Measurements from ENCODE around the gene HELT. TPM values are rescaled to one million over a fixed set of nuclear protein-coding genes. Genes with fewer than 3 reads are reported as not detected.
A peak's percentile ranks its signal among the peaks of the same experiment; 100 is the strongest.

HELT gene
- total RNA-seq, 4 donors from 2014 or later = not detected

- H3K27me3 ChIP-seq = peaks cover 90 to 100% (median 97%) of the 10 kb centered on the region in 3 donors
- H3K4me3 ChIP-seq = peak overlapping the region in 2 of 4 donors; percentile 6 to 38
- H3K9me3 ChIP-seq = no peaks in the 10 kb centered on the region
- H3K4me1 ChIP-seq = peaks cover 18 to 45% of the 10 kb centered on the region in 2 donors
- in situ Hi-C loops (cut with MboI; ENCODE audit: low sequenced_read_pairs in 4 of 4) = no loop called here
- ATAC-seq (no peak), DNase-seq (no peak)
- TF ChIP-seq CTCF (IDR thresholded peaks at IDR 0.05 in 4 of 5, conservative IDR thresholded peaks at IDR 0.05 in 1 of 5) (no peak), POLR2A (IDR thresholded peaks at IDR 0.05) (no peak)
- H3K36me3 ChIP-seq = no peaks in the 10 kb centered on the region
- intact Hi-C loops (cut with DNase I; ENCODE audit: low total_unique reads) = no loop called here
- no peak overlapping the region for H3K27ac ChIP-seq
Measured at GRCh38 chr4:185016946-185017758, 1.1 kb upstream of the HELT start.

- intact Hi-C loops (cut with DNase I; ENCODE audit: low total_unique reads) = no loop called here
- Histone ChIP-seq H3K27me3 (peaks cover 96 to 98% (median 97%) of the 10 kb centered on the region in 3 donors), H3K9me3 (no peaks in the 10 kb centered on the region), H3K4me1 (peaks cover 18 to 45% of the 10 kb centered on the region in 2 donors), H3K27ac (no peak overlapping the region), H3K4me3 (no peak overlapping the region), H3K36me3 (no peaks in the 10 kb centered on the region)
- TF ChIP-seq POLR2A (IDR thresholded peaks at IDR 0.05) (no peak), CTCF (IDR thresholded peaks at IDR 0.05 in 4 of 5, conservative IDR thresholded peaks at IDR 0.05 in 1 of 5) (no peak)
- DNase-seq (no peak), ATAC-seq (no peak)
- in situ Hi-C loops (cut with MboI; ENCODE audit: low sequenced_read_pairs in 4 of 4) = no loop called here
Measured at GRCh38 chr4:185018834-185019455, 655 bp downstream of the HELT start.

GRCh38 chr4:185019456-185020292, 1.4 kb downstream of the HELT start:
- H3K27me3 ChIP-seq = peaks cover 96 to 98% (median 97%) of the 10 kb centered on the region in 3 donors
- intact Hi-C loops (cut with DNase I; ENCODE audit: low total_unique reads) = no loop called here
- H3K4me3 ChIP-seq = peak overlapping the region in 3 of 4 donors; percentile 20 to 43 (median 20)
- H3K4me1 ChIP-seq = peaks cover 18 to 45% of the 10 kb centered on the region in 2 donors
- H3K9me3 ChIP-seq = no peaks in the 10 kb centered on the region
- H3K27ac ChIP-seq = no peak overlapping the region
- TF ChIP-seq CTCF (IDR thresholded peaks at IDR 0.05 in 4 of 5, conservative IDR thresholded peaks at IDR 0.05 in 1 of 5) (no peak), POLR2A (IDR thresholded peaks at IDR 0.05) (no peak)
- H3K36me3 ChIP-seq = no peaks in the 10 kb centered on the region
- no peak for ATAC-seq
- DNase-seq = no peak
- in situ Hi-C loops (cut with MboI; ENCODE audit: low sequenced_read_pairs in 4 of 4) = no loop called here

GRCh38 chr4:185020293-185020808, 2.1 kb downstream of the HELT start:
- H3K36me3 ChIP-seq = no peaks in the 10 kb centered on the region
- DNase-seq (no peak), ATAC-seq (no peak)
- H3K9me3 ChIP-seq = no peaks in the 10 kb centered on the region
- H3K4me1 ChIP-seq = peaks cover 18 to 45% of the 10 kb centered on the region in 2 donors
- TF ChIP-seq POLR2A (IDR thresholded peaks at IDR 0.05) = no peak
- no peak for TF ChIP-seq CTCF (IDR thresholded peaks at IDR 0.05 in 4 of 5, conservative IDR thresholded peaks at IDR 0.05 in 1 of 5)
- peak overlapping the region in 3 of 4 donors; percentile 20 to 43 (median 20) for H3K4me3 ChIP-seq
- H3K27ac ChIP-seq = no peak overlapping the region
- intact Hi-C loops (cut with DNase I; ENCODE audit: low total_unique reads) (no loop called here), in situ Hi-C loops (cut with MboI; ENCODE audit: low sequenced_read_pairs in 4 of 4) (no loop called here)
- peaks cover 93 to 96% (median 95%) of the 10 kb centered on the region in 3 donors for H3K27me3 ChIP-seq

Measured in gastrocnemius medialis (tissue), 4 donors.